HG03571 (cell line): ENCODE measurements around the gene EPHB6.

Source experiments
- ATAC-seq: cut with Tn5 transposase; IDR thresholded peaks from one replicate; pipeline ENCODE4 v1.9.1; 2021; ENCODE audit not compliant: unreplicated experiment

The EPHB6 gene

GRCh38 chr7:142916508-142916907, 61.6 kb downstream of the EPHB6 start:
- ATAC-seq, result no peak

- ATAC-seq, result no peak
Observed at GRCh38 chr7:142917447-142917846, 62.6 kb downstream of the EPHB6 start.

GRCh38 chr7:142918901-142919300, 64.0 kb downstream of the EPHB6 start:
- no peak for ATAC-seq

- no peak for ATAC-seq
Observed at GRCh38 chr7:142919656-142920055, 64.8 kb downstream of the EPHB6 start.
